Central memory CD4-positive, alpha-beta T cell (primary cell): Measurements from ENCODE around the gene DCAF16.
"Not testable (repeated sequence)": the region's sequence is repeated elsewhere in the genome, so short reads cannot be mapped to it uniquely, and the experiment has no call there.

ENCODE experiments used
- DNase-seq: peaks from one replicate; pipeline ENCODE4 v3.0.0; 2022
- total RNA-seq, 3 experiments: gene quantifications; one replicate each; lab custom pipeline; 2026; lab: John Stamatoyannopoulos, UW

DCAF16 gene
- 57.2 to 109 (median 91.1) reads per million in 3 experiments for total RNA-seq

DNA sequence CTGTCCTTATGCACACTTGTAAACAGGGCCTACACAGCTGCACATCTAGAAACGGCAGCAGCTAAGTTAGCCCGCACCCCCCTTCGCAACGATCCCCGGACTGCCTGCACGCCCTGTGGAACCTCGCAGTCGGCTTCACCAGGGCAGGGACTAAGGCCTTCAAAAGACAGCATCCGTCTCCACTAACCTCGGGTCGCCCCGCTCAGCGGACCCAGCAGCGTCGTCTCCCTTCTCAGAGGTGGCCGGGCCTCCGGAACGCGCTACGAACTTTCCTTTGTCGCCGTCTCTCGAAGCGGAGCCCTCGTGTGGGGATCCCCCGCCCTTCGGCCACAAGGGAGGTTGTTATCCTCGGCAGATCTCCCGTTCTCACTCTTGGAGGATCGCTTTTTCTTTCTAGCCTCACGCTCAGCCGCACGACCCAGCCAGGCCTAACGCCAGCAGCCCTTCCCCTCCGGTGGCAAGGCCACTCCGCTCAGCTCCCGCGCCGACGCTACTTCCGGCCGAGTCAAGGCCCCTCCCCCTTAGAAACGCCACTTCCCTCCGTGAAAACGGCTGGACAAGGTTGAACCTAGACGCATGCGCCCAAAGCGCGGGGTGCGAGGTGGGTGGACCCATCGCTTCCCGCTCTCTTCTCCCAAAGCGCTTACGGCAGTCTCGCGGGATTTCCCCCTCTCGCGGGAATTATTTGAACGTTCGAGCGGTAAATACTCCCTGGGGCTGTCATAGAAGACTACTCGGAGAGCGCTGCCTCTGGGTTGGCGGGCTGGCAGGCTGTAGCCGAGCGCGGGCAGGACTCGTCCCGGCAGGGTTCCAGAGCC is at the start of gene DCAF16, which contains the start of gene NCAPG:
TSS of gene DCAF16 (minus strand) at position 498 of the 818 bp plus-strand sequence. CDS start 6,616 bp downstream, outside the sequence.
TSS of gene NCAPG (plus strand) at position 720 of the 818 bp plus-strand sequence. CDS start 99 bp downstream, outside the sequence.
- DNase-seq, result peak; percentile 98

DNA sequence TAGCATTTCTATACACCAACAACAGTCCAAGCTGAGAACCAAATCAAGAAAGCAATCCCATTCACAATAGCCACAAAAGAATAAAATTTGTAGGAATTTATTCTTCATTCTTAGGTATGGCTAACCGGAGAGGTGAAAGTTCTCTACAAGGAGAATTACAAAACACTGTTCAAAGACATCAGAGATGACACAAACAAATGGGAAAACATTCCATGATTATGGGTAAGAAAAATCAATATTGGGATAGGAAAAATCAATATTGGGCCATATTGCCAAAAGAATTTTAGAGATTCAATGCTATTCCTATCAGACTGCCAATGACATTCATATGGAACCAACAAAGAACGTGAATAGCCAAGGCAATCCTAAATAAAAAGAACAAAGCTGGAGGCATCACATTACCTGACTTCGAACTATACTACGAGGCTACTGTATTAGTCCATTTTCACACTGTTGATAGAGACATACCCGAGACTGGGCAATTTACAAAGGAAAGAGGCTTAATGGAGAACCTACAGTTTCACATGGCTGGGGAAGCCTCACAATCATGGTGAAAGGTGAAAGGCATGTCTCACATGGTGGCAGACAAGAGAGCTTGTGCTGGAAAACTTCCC is 49.3 kb upstream of the DCAF16 start:
- DNase-seq, result no peak

- DNase-seq, result no peak
These were observed 43.5 kb upstream of the DCAF16 start for GRCh38 chr4:17854036-17854435.

DNA sequence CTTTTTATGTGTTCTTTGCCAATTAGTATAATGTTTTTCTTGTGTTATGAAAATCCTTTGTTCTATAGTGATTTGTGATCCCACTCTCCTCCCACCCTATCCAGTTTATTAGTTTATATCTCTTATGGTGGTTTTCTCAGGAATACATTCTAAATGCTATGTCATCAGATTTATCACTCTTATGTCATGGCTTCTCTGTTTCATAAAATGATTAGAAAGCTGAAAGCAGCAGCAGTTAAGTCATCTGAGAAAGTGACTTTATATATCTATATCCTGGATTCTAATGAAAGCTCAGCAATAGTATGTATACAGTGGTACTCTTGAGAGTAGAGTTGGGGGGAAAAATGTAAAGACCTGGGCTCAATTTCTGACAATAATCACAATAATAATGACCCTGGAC is 41.4 kb upstream of the DCAF16 start:
- no peak for DNase-seq

GRCh38 chr4:17850295-17850694 is 39.7 kb upstream of the DCAF16 start:
- not testable (repeated sequence) for DNase-seq

- no peak for DNase-seq
These were observed 35.7 kb upstream of the DCAF16 start for GRCh38 chr4:17846266-17846665.

DNA sequence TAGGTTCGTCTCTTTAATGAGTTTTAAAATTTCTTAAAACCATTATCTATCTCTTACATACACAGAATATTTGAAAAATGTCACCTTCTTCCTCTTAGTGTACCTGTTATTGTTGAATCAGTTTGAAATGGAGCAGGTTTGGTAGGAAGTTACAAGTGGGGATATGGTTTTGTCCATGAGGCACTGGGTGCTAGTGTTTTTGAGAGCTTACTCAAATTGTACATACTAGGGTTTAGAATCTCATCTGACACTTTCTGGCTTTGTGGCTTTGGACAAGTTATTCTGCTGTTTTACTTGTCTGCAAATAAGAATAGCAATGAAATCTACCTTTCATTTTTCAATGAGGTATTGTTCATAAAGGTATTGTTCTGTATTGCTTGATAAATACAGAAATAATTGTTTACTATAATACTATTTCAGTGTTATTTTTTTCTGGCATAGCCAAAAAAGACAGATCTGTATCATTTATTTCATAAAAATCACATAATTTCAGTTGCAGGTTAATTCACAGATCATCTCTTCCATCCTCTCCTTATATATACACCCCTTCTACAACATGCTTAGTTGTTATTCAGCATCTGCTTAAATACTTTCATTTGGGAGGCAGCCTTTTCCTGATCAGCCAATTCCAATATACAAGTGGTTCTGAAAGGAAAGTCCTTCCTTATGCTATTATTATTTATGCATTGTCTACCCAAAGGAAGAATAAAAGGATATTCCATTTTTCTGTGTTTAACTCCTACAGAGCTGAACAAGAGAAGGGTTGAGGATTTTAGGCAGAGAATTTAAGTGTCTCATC is 13.5 kb upstream of the DCAF16 start:
- no peak for DNase-seq

- DNase-seq, result peak; percentile 35
These were observed 6.5 kb upstream of the DCAF16 start for GRCh38 chr4:17817027-17817426.

DNA sequence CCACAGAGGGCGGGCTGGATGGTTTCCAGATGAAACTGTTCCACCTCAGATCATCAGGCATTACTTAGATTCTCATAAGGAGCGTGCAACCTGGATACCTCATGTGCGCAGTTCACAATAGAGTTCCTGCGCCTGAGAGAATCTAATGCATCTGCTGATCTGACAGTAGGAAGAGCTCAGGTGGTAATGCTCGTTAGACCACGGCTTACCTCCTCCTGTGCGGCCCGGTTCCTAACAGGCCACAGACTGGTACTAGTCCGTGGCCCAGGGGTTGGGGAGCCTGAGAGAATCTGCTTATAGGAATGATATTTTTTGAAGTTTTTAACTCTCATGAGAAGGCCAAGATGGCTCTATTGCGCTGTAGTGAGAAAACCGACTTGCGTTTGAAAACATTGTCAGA is 5.6 kb upstream of the DCAF16 start:
- no peak for DNase-seq

DNA sequence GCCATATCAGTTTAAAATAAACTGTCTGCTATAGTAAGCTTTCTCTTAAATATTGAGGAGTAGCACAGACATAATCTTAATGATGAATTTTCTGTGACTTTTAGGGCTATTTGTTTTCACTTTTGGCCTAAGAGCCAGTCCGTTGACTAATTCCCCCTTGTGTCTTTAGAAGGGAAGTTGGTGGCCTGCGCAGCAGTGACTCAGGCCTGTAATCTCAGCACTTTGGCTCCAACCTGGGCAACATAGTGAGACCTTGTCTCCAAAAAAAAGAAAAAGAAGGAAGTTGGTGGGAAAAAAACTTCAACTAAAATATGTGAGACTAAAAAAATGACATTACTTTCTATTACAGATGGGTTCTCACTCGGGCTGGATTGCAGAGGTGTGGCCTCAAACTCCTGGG is 3.6 kb upstream of the DCAF16 start:
- DNase-seq, result no peak

- DNase-seq, result no peak
These were observed 2.2 kb upstream of the DCAF16 start for GRCh38 chr4:17812801-17813200.

GRCh38 chr4:17812125-17812524 is 1.6 kb upstream of the DCAF16 start:
- DNase-seq, result no peak

GRCh38 chr4:17811078-17811603 is 584 bp upstream of the DCAF16 start:
- DNase-seq, result no peak

DNA sequence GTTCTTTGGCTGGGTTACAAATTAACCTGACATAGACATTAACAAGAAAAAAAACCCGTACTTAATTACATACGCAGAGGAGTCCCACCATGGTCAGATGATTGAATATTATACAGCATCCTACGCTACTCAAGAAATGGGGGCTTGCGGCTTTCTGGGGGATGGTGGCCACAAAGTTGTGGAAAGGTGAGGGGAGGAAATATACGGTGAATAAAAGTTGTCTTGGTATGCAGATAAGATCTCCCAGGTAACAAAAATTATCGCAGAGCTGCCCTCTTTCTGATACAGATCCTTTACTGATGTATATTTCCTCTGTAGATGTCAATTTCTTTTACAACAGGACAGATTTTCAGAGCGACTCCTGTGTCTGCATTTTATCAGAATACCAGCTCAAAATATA is 890 bp downstream of the DCAF16 start:
- DNase-seq, result peak; percentile 7

- no peak for DNase-seq
These were observed 3.1 kb downstream of the DCAF16 start for GRCh38 chr4:17807446-17807845.

- no peak for DNase-seq
These were observed 4.9 kb downstream of the DCAF16 start for GRCh38 chr4:17805580-17806155.

DNA sequence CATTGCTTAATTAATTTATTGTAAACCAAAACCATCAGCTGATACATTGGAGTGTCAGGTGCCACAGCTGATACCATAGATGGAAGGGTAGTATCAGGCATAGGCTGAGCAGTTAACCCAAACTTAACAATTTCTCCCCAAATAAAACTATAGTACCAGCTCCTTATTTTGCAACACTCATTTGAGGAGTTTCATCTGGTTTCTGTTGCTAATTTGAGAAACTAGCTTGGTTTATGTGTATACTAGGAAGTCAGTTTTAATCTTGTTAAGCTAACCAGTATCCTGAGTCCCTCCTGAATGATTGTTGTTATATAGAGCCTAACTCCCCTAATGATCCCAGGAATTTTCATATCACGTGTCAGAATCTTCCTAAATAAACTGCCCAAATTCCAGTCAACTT is 12.7 kb downstream of the DCAF16 start:
- no peak for DNase-seq

- no peak for DNase-seq
These were observed 15.8 kb downstream of the DCAF16 start for GRCh38 chr4:17794730-17795129.

DNA sequence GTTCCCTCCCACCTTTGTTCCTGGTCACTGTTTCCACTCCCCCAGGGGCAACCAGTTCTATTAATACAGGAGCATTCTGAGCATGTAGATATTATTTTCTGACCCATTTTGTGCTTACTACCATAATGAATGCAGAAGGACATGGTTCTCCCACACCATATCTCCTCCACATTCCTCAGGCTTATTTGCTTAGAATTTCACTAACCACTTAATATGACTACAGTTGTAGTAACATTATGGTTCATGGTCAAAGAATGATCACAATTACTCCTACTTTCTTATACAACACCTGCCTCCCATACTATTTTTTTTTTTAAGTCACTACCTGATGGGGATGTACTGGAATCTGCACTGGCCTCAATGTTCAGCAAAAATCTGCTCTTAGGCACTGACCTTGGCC is 21.6 kb downstream of the DCAF16 start:
- DNase-seq, result no peak

DNA sequence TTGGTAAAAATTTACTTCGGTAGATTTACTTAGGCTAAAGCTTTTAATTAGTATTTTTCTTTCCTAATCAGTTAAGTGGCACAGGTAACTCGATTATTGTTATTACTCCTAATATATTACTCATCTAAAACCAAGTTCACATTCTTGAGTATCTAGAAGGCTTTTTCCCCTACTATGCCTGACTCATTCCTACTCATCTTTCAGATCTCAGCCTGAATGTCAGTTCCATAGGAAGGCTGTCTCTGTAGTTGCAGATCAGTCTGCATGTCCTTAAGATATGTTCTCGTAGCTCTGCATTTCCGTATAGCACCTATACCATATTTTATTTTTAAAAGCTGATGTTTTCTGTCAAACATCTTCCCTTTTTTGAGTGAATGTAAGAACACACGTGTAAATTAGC is 23.2 kb downstream of the DCAF16 start:
- no peak for DNase-seq

DNA sequence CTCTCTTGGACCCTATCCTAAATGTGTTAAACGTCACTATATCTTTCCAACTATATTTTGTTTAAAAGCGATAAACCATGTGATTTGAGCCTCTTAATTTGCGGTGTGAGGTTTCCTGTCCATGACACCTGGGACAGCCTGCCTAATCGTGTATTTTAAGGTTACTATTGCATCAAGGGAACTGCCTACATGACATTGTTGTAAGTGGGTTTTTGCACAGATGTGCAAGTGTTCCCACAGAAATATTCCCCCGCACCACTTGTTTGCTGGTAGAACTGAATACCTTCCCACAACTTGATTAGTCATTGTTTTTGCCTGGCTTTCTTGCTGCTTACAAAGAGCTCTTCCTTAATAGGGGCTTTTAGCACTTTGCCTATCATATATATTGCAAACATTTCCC is 24.0 kb downstream of the DCAF16 start:
- no peak for DNase-seq

DNA sequence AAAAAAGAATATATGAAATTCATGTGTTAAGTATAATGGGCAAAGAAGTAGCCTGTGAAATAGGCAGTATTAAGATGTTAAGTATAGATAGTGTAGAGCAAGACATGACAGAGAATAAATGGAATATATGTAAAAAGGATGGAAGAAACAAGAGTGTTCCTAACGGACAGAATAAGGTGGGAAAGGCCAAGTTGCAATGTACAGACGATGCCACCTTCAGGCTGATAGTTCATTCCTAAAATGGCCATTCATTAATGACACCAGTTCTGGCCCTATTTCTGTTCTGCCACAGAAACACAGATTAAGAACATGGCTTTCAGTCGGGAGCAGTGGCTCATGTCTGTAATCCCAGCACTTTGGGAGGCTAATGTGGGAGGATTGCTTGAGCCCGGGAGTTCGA is 24.7 kb downstream of the DCAF16 start:
- no peak for DNase-seq
